Thyroid gland (tissue), 4 donors: ENCODE results near the gene ETFB.

ENCODE experiments used
- CTCF ChIP-seq, 6 experiments: fragments of 200-600 bp in 3 of 6; fragments of 450-650 bp in 3 of 6; sonication (generic) in 3 of 6; IDR thresholded peaks; one replicate each; pipeline ENCODE4 v1.5.1; 2016 to 2019; ENCODE audit warnings: antibody characterized with exemption in 6 of 6, mild to moderate bottlenecking in 2 of 6, inconsistent platforms in 1 of 6, moderate library complexity in 1 of 6
- POLR2A ChIP-seq, 2 donors: fragments of 450-650 bp; IDR thresholded peaks; one replicate each; pipeline ENCODE4 v1.6.1; 2017; ENCODE audit warnings: antibody characterized with exemption in 2 of 2, mild to moderate bottlenecking in 2 of 2, moderate library complexity in 1 of 2

- TF ChIP-seq POLR2A (IDR thresholded peaks at IDR 0.05) (no peak), CTCF (IDR thresholded peaks at IDR 0.05) (no peak)
Measured at GRCh38 chr19:51415187-51415586, 49.0 kb upstream of the ETFB start.
